ENCODE measurements around the gene NCBP1. TPM values are rescaled to one million over a fixed set of nuclear protein-coding genes. Genes with fewer than 3 reads are reported as not detected.
"Not testable (repeated sequence)": the region's sequence is repeated elsewhere in the genome, so short reads cannot be mapped to it uniquely, and the experiment has no call there.

NCBP1 gene
- total RNA-seq, 1 donor from 2014 or later = 44.2 TPM

DNA sequence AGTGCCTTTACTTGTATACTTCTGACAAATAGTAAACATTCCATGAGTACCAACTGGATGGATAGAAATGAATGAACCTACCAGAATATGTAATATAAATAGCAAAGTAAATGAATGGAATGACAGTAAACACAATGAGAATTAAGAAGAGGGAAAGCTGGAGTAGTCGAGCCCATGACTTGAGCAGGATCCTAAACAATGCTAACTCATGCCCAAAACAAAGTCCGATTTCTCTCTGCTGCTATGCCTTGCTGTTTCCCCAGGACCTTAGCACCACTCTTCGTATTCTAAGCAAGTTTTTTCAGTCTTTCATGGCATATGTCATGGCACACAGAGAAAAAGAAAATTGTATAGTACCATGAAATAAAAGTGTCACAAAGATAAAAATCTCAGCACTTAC lies 61.8 kb downstream of the NCBP1 start:
- no peaks in the 10 kb centered on the region for H3K27me3 Mint-ChIP-seq (ENCODE audit: low read depth)
- peaks cover 36% of the 10 kb centered on the region for H3K36me3 Mint-ChIP-seq (ENCODE audit: low read depth)
- no peaks in the 10 kb centered on the region for H3K9me3 Mint-ChIP-seq
- peaks cover 42% of the 10 kb centered on the region for H3K4me1 Mint-ChIP-seq (ENCODE audit: low read depth)
- peak overlapping the region; percentile 83 for H3K27ac Mint-ChIP-seq
- DNase-seq (ENCODE audit: low spot score) = no peak
- intact Hi-C loops (cut with micrococcal nuclease) = loop anchor here (5.0 kb wide), 1 partner anchor 207 kb away; no protein-coding TSS in a partner anchor
- H3K4me3 Mint-ChIP-seq (ENCODE audit: low read depth) = peak overlapping the region; percentile 90

DNA sequence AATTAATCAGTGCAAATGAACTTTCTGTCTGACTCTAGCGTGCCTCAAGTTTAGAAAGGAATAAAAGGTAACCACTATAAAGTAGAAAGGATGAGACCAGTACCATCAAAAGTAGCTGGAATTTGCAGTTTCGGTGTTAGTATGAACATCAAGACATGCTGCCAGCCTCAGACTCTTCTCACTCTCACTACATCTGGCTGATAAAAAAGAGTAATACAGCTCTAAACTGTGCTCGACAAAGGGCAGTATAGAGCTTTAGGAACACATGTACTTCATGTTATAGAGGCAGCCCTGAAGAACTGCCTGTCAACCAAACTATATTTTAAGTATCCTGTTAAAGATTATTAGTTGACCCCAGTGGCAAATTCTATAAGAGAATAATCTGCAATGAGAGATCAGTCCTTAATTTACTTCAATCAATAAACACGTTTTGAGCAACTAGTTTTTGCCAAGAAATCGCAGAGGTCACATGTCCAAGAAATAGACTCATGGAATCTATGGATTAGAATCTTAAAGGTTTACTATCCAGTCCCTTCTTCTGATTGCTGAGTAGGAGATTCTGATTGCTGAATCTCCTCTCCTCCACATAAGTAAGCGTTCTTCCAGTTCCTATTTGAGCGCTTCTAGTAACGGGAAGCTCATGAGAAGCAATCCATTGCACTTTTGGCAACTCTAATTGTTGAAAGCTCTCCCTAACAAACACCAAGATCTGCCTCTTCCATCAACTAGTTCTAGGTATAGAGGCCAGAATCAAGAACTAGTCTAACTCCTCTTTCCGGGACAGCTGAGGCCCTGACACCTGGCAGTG lies 62.6 kb downstream of the NCBP1 start:
- peaks cover 42% of the 10 kb centered on the region for H3K4me1 Mint-ChIP-seq (ENCODE audit: low read depth)
- intact Hi-C loops (cut with micrococcal nuclease) = loop anchor here (5.0 kb wide), 1 partner anchor 206 kb away; no protein-coding TSS in a partner anchor
- H3K9me3 Mint-ChIP-seq = no peaks in the 10 kb centered on the region
- H3K4me3 Mint-ChIP-seq (ENCODE audit: low read depth) = peak overlapping the region; percentile 90
- peak overlapping the region; percentile 83 for H3K27ac Mint-ChIP-seq
- DNase-seq (ENCODE audit: low spot score) = no peak
- H3K27me3 Mint-ChIP-seq (ENCODE audit: low read depth) = no peaks in the 10 kb centered on the region
- H3K36me3 Mint-ChIP-seq (ENCODE audit: low read depth) = peaks cover 33% of the 10 kb centered on the region

DNA sequence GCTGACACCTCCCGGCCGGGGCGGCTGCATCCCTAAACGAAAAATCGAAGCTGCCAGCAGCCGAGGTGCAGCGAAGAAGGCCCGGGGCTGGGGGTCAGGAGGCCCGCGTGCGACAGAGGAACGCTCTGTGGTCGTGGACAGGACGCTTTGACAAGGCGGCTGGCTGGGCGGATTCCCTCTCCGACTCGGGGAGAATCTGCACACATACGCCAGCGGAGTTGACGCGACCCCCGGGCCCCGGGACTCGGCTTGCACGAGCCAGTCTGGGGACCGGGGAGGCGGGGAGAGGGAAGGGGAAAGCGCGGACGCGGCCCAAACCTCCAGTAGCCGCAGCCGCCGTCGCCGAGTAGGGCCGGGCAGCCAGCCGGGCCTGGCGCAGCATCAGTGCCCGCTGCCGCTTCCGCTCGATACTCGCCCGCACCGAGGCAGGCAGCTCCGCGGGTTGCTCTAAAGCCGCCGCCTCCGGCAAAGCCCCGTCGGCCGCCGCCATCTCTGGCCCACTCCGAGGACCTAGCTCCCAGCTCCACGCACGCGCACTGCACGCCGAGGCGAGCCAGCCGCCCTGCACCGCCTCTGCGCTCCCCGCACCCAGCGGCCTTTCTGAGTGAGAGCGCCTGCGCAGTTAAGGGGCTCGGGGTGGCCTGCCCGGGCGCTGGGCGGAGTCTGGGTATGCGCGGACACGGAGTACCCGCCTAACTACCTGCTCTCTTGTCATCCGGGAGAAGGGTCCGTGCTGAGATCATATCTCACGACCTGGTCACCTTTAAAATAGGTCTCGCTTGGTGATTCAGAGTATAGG lies 63.4 kb downstream of the NCBP1 start, which contains the start of gene XPA:
Gene XPA (minus strand): TSS at position 538 of the 799 bp plus-strand sequence. CDS start 48 bp downstream, at position 490.
- H3K9me3 Mint-ChIP-seq = no peaks in the 10 kb centered on the region
- H3K27me3 Mint-ChIP-seq (ENCODE audit: low read depth) = peaks cover 2% of the 10 kb centered on the region
- H3K27ac Mint-ChIP-seq = peak within 1 kb of the TSS; percentile 83
- H3K36me3 Mint-ChIP-seq (ENCODE audit: low read depth) = peaks cover 32% of the 10 kb centered on the region
- intact Hi-C loops (cut with micrococcal nuclease) = loop anchor here (1.0 to 5.0 kb wide), 2 partner anchors 64 to 205 kb away; partner anchors contain the start of genes NCBP1 and TSTD2
- DNase-seq (ENCODE audit: low spot score) = peak; percentile 97
- peak within 1 kb of the TSS; percentile 90 for H3K4me3 Mint-ChIP-seq (ENCODE audit: low read depth)
- peaks cover 44% of the 10 kb centered on the region for H3K4me1 Mint-ChIP-seq (ENCODE audit: low read depth)

- no peak for DNase-seq (ENCODE audit: low spot score)
- H3K9me3 Mint-ChIP-seq = no peaks in the 10 kb centered on the region
- peak overlapping the region; percentile 90 for H3K4me3 Mint-ChIP-seq (ENCODE audit: low read depth)
- peak overlapping the region; percentile 38 for H3K27ac Mint-ChIP-seq
- peaks cover 2% of the 10 kb centered on the region for H3K27me3 Mint-ChIP-seq (ENCODE audit: low read depth)
- intact Hi-C loops (cut with micrococcal nuclease) = loop anchor here (1.0 to 5.0 kb wide), 2 partner anchors 65 to 204 kb away; partner anchors contain the start of genes NCBP1 and TSTD2
- H3K4me1 Mint-ChIP-seq (ENCODE audit: low read depth) = peaks cover 46% of the 10 kb centered on the region
- peaks cover 28% of the 10 kb centered on the region for H3K36me3 Mint-ChIP-seq (ENCODE audit: low read depth)
Measured at GRCh38 chr9:97697837-97698236, 64.2 kb downstream of the NCBP1 start.

DNA sequence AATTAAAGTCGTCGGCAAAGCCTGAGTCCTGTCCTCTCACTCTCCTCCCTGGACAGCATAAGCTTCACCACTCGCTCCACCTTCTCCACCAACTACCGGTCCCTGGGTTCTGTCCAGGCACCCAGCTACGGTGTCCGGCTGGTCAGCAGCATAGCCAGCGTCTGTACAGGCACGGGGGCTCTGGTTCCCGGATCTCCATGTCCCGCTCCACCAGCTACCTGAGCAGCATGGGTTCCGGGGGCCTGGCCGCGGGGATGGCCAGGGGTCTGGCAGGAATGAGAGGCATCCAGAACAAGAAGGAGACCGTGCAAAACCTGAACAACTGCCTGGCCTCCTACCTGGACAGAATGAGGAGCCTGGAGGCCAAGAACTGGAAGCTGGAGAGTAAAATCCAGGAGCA lies 65.2 kb downstream of the NCBP1 start:
- H3K27ac Mint-ChIP-seq = no peak overlapping the region
- intact Hi-C loops (cut with micrococcal nuclease) = loop anchor here (5.0 kb wide), 1 partner anchor 203 kb away; no protein-coding TSS in a partner anchor

GRCh38 chr9:97699281-97699680 lies 65.7 kb downstream of the NCBP1 start:
- intact Hi-C loops (cut with micrococcal nuclease) = loop anchor here (5.0 kb wide), 1 partner anchor 203 kb away; no protein-coding TSS in a partner anchor
- H3K9me3 Mint-ChIP-seq; H3K4me3 Mint-ChIP-seq (ENCODE audit: low read depth); DNase-seq (ENCODE audit: low spot score); H3K27ac Mint-ChIP-seq; H3K27me3 Mint-ChIP-seq (ENCODE audit: low read depth): not testable (repeated sequence)
- Mint-ChIP-seq H3K36me3 (ENCODE audit: low read depth) (peaks cover 14% of the 10 kb centered on the region), H3K4me1 (ENCODE audit: low read depth) (peaks cover 49% of the 10 kb centered on the region)

More for the DNA sequence above, 65.2 kb downstream of the NCBP1 start:
- no peaks in the 10 kb centered on the region for H3K9me3 Mint-ChIP-seq
- peaks cover 49% of the 10 kb centered on the region for H3K4me1 Mint-ChIP-seq (ENCODE audit: low read depth)
- DNase-seq (ENCODE audit: low spot score) = no peak
- no peak overlapping the region for H3K4me3 Mint-ChIP-seq (ENCODE audit: low read depth)
- peaks cover 18% of the 10 kb centered on the region for H3K36me3 Mint-ChIP-seq (ENCODE audit: low read depth)
- peaks cover 2% of the 10 kb centered on the region for H3K27me3 Mint-ChIP-seq (ENCODE audit: low read depth)

DNA sequence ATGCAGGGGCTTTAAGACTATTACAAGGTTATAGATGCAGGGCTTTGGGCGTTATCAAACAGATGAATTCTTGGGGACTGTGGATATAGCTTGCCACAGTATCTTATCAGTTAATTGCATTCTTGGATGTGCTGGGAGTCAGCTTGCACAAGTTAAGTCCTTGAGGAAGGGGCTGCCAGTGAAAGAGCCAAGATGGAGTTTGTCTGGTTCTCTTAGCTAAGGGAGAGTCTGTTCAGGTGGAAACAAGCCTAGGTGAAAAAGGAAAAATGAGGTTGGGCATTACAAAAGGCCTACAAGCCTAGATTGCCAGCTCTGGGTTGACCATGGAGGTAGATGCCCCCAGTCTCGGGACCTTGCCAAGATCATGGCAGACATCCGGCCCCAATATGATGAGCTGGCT lies 66.2 kb downstream of the NCBP1 start:
- H3K27ac Mint-ChIP-seq; H3K9me3 Mint-ChIP-seq; H3K36me3 Mint-ChIP-seq (ENCODE audit: low read depth); H3K27me3 Mint-ChIP-seq (ENCODE audit: low read depth); DNase-seq (ENCODE audit: low spot score); H3K4me3 Mint-ChIP-seq (ENCODE audit: low read depth): not testable (repeated sequence)
- peaks cover 49% of the 10 kb centered on the region for H3K4me1 Mint-ChIP-seq (ENCODE audit: low read depth)
- intact Hi-C loops (cut with micrococcal nuclease) = loop anchor here (5.0 to 10.0 kb wide), 3 partner anchors 202 to 357 kb away; partner anchors contain the start of genes NANS and TDRD7

GRCh38 chr9:97703437-97704344 lies 70.1 kb downstream of the NCBP1 start:
- Mint-ChIP-seq H3K36me3 (ENCODE audit: low read depth) (no peaks in the 10 kb centered on the region), H3K4me1 (ENCODE audit: low read depth) (peaks cover 33% of the 10 kb centered on the region), H3K9me3 (no peaks in the 10 kb centered on the region), H3K4me3 (ENCODE audit: low read depth) (no peak overlapping the region), H3K27ac (peak overlapping the region; percentile 86), H3K27me3 (ENCODE audit: low read depth) (peaks cover 20% of the 10 kb centered on the region)
- intact Hi-C loops (cut with micrococcal nuclease) = loop anchor here (5.0 to 10.0 kb wide), 2 partner anchors 289 to 354 kb away; partner anchors contain the start of genes NANS and TDRD7
- DNase-seq (ENCODE audit: low spot score) = no peak

DNA sequence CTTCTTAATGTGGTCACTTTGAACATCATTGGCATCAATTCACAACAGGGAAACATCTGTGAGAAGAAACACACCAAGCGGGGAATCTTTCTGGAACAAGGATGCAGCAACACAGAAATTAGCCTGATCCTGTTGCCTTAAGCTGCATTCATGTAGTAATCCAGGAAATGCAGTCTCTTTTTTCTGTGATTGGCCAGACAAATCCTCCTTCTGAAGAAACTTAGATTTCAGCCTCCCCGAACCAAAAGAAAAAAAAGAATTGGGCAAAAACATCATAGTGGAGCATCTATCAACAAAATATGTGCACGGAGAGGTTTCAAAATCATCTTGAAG lies 70.7 kb downstream of the NCBP1 start:
- DNase-seq (ENCODE audit: low spot score) = no peak
- Mint-ChIP-seq H3K4me3 (ENCODE audit: low read depth) (no peak overlapping the region), H3K36me3 (ENCODE audit: low read depth) (no peaks in the 10 kb centered on the region), H3K27me3 (ENCODE audit: low read depth) (peaks cover 20% of the 10 kb centered on the region), H3K27ac (peak overlapping the region; percentile 86), H3K4me1 (ENCODE audit: low read depth) (peaks cover 32% of the 10 kb centered on the region), H3K9me3 (no peaks in the 10 kb centered on the region)
- intact Hi-C loops (cut with micrococcal nuclease) = loop anchor here (5.0 to 10.0 kb wide), 2 partner anchors 290 to 353 kb away; partner anchors contain the start of genes NANS and TDRD7

DNA sequence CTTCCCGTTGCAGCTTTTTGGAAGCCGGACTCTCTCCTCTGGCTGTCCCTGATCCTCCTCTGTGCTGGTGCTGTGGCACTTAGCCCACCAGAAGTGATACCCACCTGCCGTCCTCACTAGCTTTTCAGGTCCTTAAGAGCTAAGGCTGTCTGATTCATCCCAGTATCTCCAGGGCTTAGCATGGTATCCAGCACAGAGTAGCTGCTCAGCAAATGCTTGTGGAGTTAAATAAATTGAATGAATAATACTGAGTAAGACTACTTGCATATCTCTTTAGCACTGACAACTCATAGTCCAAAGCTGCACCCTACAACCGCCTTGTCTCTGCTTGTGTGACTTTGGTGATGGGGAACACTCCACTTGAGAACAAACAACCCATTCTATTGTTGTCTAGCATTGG lies 71.2 kb downstream of the NCBP1 start:
- H3K27me3 Mint-ChIP-seq (ENCODE audit: low read depth) = peaks cover 21% of the 10 kb centered on the region
- H3K4me1 Mint-ChIP-seq (ENCODE audit: low read depth) = peaks cover 29% of the 10 kb centered on the region
- H3K36me3 Mint-ChIP-seq (ENCODE audit: low read depth) = no peaks in the 10 kb centered on the region
- no peak for DNase-seq (ENCODE audit: low spot score)
- intact Hi-C loops (cut with micrococcal nuclease) = loop anchor here (5.0 to 10.0 kb wide), 2 partner anchors 290 to 352 kb away; partner anchors contain the start of genes NANS and TDRD7
- H3K9me3 Mint-ChIP-seq = no peaks in the 10 kb centered on the region
- peak overlapping the region; percentile 23 for H3K27ac Mint-ChIP-seq
- no peak overlapping the region for H3K4me3 Mint-ChIP-seq (ENCODE audit: low read depth)

DNA sequence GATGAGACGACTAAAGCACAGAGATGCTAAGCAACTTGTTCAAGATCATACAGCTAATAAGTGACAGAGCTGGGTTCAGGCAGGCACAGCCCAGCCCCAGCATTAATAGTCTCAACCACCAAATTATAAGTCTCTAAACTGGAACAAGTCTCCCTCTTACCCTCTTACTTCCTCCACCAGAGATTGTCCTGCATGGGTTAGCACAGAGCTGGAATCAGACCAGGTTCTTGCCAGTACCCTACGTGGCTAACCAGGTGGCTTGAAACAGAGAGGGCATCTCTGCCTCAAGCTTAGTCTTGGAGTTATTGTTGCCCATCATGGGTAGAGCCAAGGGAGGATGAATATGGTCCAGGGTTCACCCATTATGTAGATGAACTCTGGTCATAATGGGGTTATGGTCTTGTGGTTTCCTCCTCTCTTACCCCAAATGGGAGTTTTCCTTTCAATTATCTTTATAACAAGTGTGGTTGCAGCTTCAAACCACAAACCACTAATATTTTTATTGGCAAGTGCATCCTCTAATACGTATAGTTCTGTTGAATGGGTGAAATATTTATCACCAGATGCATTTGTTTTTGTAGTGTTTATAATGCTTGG lies 71.8 kb downstream of the NCBP1 start:
- H3K27me3 Mint-ChIP-seq (ENCODE audit: low read depth) = peaks cover 24% of the 10 kb centered on the region
- no peak overlapping the region for H3K4me3 Mint-ChIP-seq (ENCODE audit: low read depth)
- H3K9me3 Mint-ChIP-seq = no peaks in the 10 kb centered on the region
- peaks cover 29% of the 10 kb centered on the region for H3K4me1 Mint-ChIP-seq (ENCODE audit: low read depth)
- intact Hi-C loops (cut with micrococcal nuclease) = loop anchor here (10.0 kb wide), 1 partner anchor 291 kb away; the partner anchor contains the start of gene TDRD7
- H3K27ac Mint-ChIP-seq = no peak overlapping the region
- no peaks in the 10 kb centered on the region for H3K36me3 Mint-ChIP-seq (ENCODE audit: low read depth)
- DNase-seq (ENCODE audit: low spot score) = no peak

Measured in activated T-helper 2 cell treated with anti-CD3 and anti-CD28 coated beads, Interferon-gamma antibody, Interleukin-2, Interleukin-4, amounts not matched to agents 10 μg/mL and 5 μg/mL and 100 μg/mL, durations not matched to agents 14 hours and 24 hours and 36 hours (primary cell).